HL-60/S4 treated with retinoic acid at 250 ng/mL for 4 days and 3 days (cell line): ENCODE measurements around the gene ZNF585A.

Source experiments
- in situ Hi-C: fragments of 300-500 bp; cut with MboI; formaldehyde crosslinking; loops from 2 replicates; pipeline ENCODE4 v1.7.0; 2022; ENCODE audit warnings: low sequenced_read_pairs

ZNF585A gene

DNA sequence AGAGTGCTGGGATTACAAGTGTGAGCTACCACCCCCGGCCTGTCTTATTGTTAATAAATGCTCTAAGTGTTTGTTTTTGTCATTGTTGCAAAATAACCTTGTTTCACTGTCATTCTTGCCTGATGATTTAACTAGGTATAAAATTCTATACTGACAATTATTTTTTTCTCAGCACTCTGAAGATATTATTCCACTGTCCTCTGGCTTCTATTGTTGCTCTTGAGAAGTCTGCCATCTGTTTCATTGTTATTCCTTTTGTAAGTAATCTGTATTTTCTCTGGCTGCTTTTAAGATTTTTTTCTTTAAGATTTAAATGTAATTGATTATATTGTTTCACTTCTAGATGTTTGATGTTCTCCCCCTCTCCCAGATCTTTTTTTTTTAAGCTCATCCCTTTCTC is 76.6 kb downstream of the ZNF585A start:
- in situ Hi-C loops = no loop called here
